ENCODE measurements around the gene RBP4.

- TF ChIP-seq, protein P1, sequence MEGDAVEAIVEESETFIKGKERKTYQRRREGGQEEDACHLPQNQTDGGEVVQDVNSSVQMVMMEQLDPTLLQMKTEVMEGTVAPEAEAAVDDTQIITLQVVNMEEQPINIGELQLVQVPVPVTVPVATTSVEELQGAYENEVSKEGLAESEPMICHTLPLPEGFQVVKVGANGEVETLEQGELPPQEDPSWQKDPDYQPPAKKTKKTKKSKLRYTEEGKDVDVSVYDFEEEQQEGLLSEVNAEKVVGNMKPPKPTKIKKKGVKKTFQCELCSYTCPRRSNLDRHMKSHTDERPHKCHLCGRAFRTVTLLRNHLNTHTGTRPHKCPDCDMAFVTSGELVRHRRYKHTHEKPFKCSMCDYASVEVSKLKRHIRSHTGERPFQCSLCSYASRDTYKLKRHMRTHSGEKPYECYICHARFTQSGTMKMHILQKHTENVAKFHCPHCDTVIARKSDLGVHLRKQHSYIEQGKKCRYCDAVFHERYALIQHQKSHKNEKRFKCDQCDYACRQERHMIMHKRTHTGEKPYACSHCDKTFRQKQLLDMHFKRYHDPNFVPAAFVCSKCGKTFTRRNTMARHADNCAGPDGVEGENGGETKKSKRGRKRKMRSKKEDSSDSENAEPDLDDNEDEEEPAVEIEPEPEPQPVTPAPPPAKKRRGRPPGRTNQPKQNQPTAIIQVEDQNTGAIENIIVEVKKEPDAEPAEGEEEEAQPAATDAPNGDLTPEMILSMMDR (IDR thresholded peaks at IDR 0.05): no peak
- TF ChIP-seq, protein P2, sequence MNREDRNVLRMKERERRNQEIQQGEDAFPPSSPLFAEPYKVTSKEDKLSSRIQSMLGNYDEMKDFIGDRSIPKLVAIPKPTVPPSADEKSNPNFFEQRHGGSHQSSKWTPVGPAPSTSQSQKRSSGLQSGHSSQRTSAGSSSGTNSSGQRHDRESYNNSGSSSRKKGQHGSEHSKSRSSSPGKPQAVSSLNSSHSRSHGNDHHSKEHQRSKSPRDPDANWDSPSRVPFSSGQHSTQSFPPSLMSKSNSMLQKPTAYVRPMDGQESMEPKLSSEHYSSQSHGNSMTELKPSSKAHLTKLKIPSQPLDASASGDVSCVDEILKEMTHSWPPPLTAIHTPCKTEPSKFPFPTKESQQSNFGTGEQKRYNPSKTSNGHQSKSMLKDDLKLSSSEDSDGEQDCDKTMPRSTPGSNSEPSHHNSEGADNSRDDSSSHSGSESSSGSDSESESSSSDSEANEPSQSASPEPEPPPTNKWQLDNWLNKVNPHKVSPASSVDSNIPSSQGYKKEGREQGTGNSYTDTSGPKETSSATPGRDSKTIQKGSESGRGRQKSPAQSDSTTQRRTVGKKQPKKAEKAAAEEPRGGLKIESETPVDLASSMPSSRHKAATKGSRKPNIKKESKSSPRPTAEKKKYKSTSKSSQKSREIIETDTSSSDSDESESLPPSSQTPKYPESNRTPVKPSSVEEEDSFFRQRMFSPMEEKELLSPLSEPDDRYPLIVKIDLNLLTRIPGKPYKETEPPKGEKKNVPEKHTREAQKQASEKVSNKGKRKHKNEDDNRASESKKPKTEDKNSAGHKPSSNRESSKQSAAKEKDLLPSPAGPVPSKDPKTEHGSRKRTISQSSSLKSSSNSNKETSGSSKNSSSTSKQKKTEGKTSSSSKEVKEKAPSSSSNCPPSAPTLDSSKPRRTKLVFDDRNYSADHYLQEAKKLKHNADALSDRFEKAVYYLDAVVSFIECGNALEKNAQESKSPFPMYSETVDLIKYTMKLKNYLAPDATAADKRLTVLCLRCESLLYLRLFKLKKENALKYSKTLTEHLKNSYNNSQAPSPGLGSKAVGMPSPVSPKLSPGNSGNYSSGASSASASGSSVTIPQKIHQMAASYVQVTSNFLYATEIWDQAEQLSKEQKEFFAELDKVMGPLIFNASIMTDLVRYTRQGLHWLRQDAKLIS (CRISPR knock-in tag; IDR thresholded peaks at IDR 0.05; ENCODE audit: borderline replicate concordance): no peak
- TF ChIP-seq TEAD4 (CRISPR knock-in tag; IDR thresholded peaks at IDR 0.05) (no peak), NR3C1 (CRISPR knock-in tag; conservative IDR thresholded peaks at IDR 0.05; ENCODE audit: low read depth) (no peak), NFYB (CRISPR knock-in tag; conservative IDR thresholded peaks at IDR 0.05; ENCODE audit: low read depth) (no peak), ELF4 (CRISPR knock-in tag; IDR thresholded peaks at IDR 0.05; ENCODE audit: low read depth) (no peak), FOXK1 (CRISPR knock-in tag; IDR thresholded peaks at IDR 0.05) (no peak)
Observed at GRCh38 chr10:93630625-93631557, 29.9 kb upstream of the RBP4 start.
